ENCODE data around the gene TRIM68.
A peak's percentile ranks its signal among the peaks of the same experiment; 100 is the strongest.

TRIM68 gene

DNA sequence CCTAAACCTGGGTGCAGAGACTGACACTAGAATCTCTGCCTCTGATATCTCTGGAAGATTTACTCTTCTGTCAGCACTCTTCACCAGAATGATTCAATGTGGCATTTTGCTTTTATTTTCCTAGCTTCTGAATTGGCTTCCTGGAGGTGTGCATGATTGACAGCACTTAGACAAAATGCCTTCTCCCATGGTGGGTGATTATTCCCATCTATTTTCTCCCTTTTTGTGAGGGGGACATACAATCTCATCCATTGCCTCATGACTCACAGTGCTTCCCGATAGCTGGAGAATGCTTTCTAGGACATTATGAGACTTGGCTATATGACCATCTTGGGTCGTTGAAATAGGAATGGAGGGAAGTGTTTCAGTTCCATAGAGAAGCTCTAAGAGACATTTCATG is 4.0 kb upstream of the TRIM68 start:
- Histone ChIP-seq H3K9me3 (ENCODE audit: control insufficient read depth, low read length) (no peaks in the 10 kb centered on the region), H4K8ac (ENCODE audit: low read length) (no peak overlapping the region), H3K18ac (ENCODE audit: low read depth in 1 of 2, low read length in 2 of 2) (no peak overlapping the region), H3K27ac (ENCODE audit: low read length, poor library complexity, severe bottlenecking) (no peak overlapping the region), H2BK15ac (ENCODE audit: low read depth, poor library complexity, severe bottlenecking) (no peak overlapping the region), H3K14ac (ENCODE audit: low read length in 2 of 2) (no peak overlapping the region), H3K79me1 (replicated peaks; ENCODE audit: low read length, poor library complexity, severe bottlenecking) (no peaks in the 10 kb centered on the region), H2BK120ac (ENCODE audit: low read depth, low read length) (no peak overlapping the region), H3K4me2 (ENCODE audit: low read length, poor library complexity, severe bottlenecking) (no peak overlapping the region), H2BK5ac (ENCODE audit: low read depth, low read length, poor library complexity, severe bottlenecking) (no peak overlapping the region), H2AK5ac (ENCODE audit: low read length, severe bottlenecking) (no peak overlapping the region), H3K23ac (ENCODE audit: low read length in 2 of 2) (no peak overlapping the region), H3K4me3 (ENCODE audit: insufficient read depth in 1 of 2, low read depth in 1 of 2, low read length in 2 of 2) (no peak overlapping the region), H3K36me3 (ENCODE audit: control insufficient read depth in 1 of 2, insufficient read depth in 2 of 2, low read depth in 1 of 2, low read length in 2 of 2) (no peaks in the 10 kb centered on the region), H3K4me1 (ENCODE audit: control insufficient read depth, insufficient read depth, low read depth, low read length) (no peaks in the 10 kb centered on the region), H2AFZ (ENCODE audit: low read depth, low read length) (no peak overlapping the region), H3K27me3 (ENCODE audit: control insufficient read depth in 1 of 2, insufficient read depth in 1 of 2, low read length in 2 of 2) (peaks cover 0 to 4% of the 10 kb centered on the region in 2 experiments), H3K4ac (ENCODE audit: low read depth in 1 of 2, low read length in 2 of 2) (no peak overlapping the region), H3K9ac (ENCODE audit: low read length) (no peak overlapping the region), H2BK12ac (ENCODE audit: low read length in 2 of 2) (no peak overlapping the region), H4K91ac (ENCODE audit: low read length) (no peak overlapping the region)
- no peak for DNase-seq
- WGBS: no CpG with 5 or more reads among the region's 2 CpGs

DNA sequence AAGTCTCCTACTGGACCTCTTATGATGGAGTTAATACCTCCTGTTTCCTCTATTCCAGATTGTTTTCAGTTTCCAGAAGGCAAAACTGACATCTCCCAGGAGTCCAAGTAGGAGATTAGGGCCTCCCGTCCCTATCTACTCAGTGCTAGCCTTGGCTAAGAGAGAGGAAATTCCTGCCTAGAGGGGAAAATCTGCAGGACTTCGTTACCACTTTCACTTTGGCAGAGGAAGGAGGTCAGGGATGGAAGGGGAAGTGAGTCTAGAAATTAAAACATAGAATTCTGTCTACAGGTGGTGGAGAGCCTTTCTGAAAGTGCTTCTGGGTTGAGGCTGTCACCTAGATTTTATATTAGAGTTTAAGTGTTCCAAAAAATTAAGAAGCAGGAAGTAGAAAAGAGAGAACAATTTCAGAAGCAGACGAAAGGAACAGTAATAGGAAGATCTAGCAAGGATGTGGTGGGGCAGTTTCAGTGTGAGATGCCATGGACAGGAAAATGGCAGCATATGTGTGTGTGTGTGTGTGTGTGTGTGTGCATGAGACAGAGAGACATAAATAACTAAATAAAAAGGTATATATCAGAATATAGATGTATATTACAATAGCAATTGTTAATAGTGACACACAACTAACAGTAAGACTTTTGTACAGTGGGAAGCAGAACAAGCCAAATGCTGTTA is 2.4 kb upstream of the TRIM68 start:
- H2BK15ac ChIP-seq (ENCODE audit: low read depth, poor library complexity, severe bottlenecking): no peak overlapping the region
- H3K4me3 ChIP-seq (ENCODE audit: insufficient read depth in 1 of 2, low read depth in 1 of 2, low read length in 2 of 2): peak overlapping the region in 1 of 2 experiments; percentile 69
- peaks cover 1% of the 10 kb centered on the region for H3K79me1 ChIP-seq (replicated peaks; ENCODE audit: low read length, poor library complexity, severe bottlenecking)
- no peak overlapping the region for H2BK120ac ChIP-seq (ENCODE audit: low read depth, low read length)
- H3K9ac ChIP-seq (ENCODE audit: low read length): peak overlapping the region; percentile 54
- H2AFZ ChIP-seq (ENCODE audit: low read depth, low read length): peak overlapping the region; percentile 32
- no peaks in the 10 kb centered on the region for H3K9me3 ChIP-seq (ENCODE audit: control insufficient read depth, low read length)
- H2AK5ac ChIP-seq (ENCODE audit: low read length, severe bottlenecking): no peak overlapping the region
- no peak overlapping the region for H3K23ac ChIP-seq (ENCODE audit: low read length in 2 of 2)
- no peak overlapping the region for H3K18ac ChIP-seq (ENCODE audit: low read depth in 1 of 2, low read length in 2 of 2)
- 68% methylated on average over 3 of the region's 3 CpGs for WGBS
- peaks cover 0 to 4% of the 10 kb centered on the region in 2 experiments for H3K27me3 ChIP-seq (ENCODE audit: control insufficient read depth in 1 of 2, insufficient read depth in 1 of 2, low read length in 2 of 2)
- H3K36me3 ChIP-seq (ENCODE audit: control insufficient read depth in 1 of 2, insufficient read depth in 2 of 2, low read depth in 1 of 2, low read length in 2 of 2): no peaks in the 10 kb centered on the region
- H3K14ac ChIP-seq (ENCODE audit: low read length in 2 of 2): no peak overlapping the region
- H3K4me2 ChIP-seq (ENCODE audit: low read length, poor library complexity, severe bottlenecking): no peak overlapping the region
- no peak overlapping the region for H3K27ac ChIP-seq (ENCODE audit: low read length, poor library complexity, severe bottlenecking)
- H4K8ac ChIP-seq (ENCODE audit: low read length): no peak overlapping the region
- no peak overlapping the region for H4K91ac ChIP-seq (ENCODE audit: low read length)
- H2BK5ac ChIP-seq (ENCODE audit: low read depth, low read length, poor library complexity, severe bottlenecking): no peak overlapping the region
- no peak overlapping the region for H2BK12ac ChIP-seq (ENCODE audit: low read length in 2 of 2)
- H3K4ac ChIP-seq (ENCODE audit: low read depth in 1 of 2, low read length in 2 of 2): no peak overlapping the region
- H3K4me1 ChIP-seq (ENCODE audit: control insufficient read depth, insufficient read depth, low read depth, low read length): no peaks in the 10 kb centered on the region
- DNase-seq: peak; percentile 7

DNA sequence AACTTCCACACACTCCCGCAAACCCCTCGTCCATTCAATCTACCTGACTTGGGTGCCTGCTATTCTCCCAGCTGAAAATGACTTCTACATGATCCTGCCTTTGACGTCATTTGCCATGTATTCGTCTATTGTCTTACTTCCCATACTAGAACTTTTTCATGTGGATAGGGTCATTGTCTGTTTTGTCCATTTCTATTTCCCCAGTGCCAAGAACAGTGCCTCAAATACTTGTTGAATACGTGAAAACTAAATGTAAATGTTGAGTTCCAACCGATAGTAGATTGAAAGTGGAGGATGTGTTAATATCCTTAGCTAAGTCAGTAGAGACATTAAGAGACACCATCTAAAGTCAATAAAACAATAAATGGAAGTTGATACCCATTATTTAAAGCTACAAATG is 935 bp downstream of the TRIM68 start:
- peak; percentile 10 for DNase-seq
- H2AFZ ChIP-seq (ENCODE audit: low read depth, low read length): no peak overlapping the region
- peak overlapping the region in 1 of 2 experiments; percentile 85 for H3K4me3 ChIP-seq (ENCODE audit: insufficient read depth in 1 of 2, low read depth in 1 of 2, low read length in 2 of 2)
- H3K18ac ChIP-seq (ENCODE audit: low read depth in 1 of 2, low read length in 2 of 2): no peak overlapping the region
- peaks cover 13 to 30% of the 10 kb centered on the region in 2 experiments for H3K36me3 ChIP-seq (ENCODE audit: control insufficient read depth in 1 of 2, insufficient read depth in 2 of 2, low read depth in 1 of 2, low read length in 2 of 2)
- no peak overlapping the region for H3K4me2 ChIP-seq (ENCODE audit: low read length, poor library complexity, severe bottlenecking)
- H3K9ac ChIP-seq (ENCODE audit: low read length): peak overlapping the region; percentile 93
- no peak overlapping the region for H4K91ac ChIP-seq (ENCODE audit: low read length)
- H3K27ac ChIP-seq (ENCODE audit: low read length, poor library complexity, severe bottlenecking): no peak overlapping the region
- H3K79me1 ChIP-seq (replicated peaks; ENCODE audit: low read length, poor library complexity, severe bottlenecking): peaks cover 7% of the 10 kb centered on the region
- H3K9me3 ChIP-seq (ENCODE audit: control insufficient read depth, low read length): no peaks in the 10 kb centered on the region
- no peak overlapping the region for H2BK15ac ChIP-seq (ENCODE audit: low read depth, poor library complexity, severe bottlenecking)
- no peak overlapping the region for H3K4ac ChIP-seq (ENCODE audit: low read depth in 1 of 2, low read length in 2 of 2)
- H2BK12ac ChIP-seq (ENCODE audit: low read length in 2 of 2): no peak overlapping the region
- H4K8ac ChIP-seq (ENCODE audit: low read length): no peak overlapping the region
- 80% methylated on average over 4 of the region's 6 CpGs for WGBS
- no peaks in the 10 kb centered on the region for H3K4me1 ChIP-seq (ENCODE audit: control insufficient read depth, insufficient read depth, low read depth, low read length)
- no peaks in the 10 kb centered on the region for H3K27me3 ChIP-seq (ENCODE audit: control insufficient read depth in 1 of 2, insufficient read depth in 1 of 2, low read length in 2 of 2)
- no peak overlapping the region for H3K14ac ChIP-seq (ENCODE audit: low read length in 2 of 2)
- H2BK120ac ChIP-seq (ENCODE audit: low read depth, low read length): no peak overlapping the region
- H2AK5ac ChIP-seq (ENCODE audit: low read length, severe bottlenecking): no peak overlapping the region
- no peak overlapping the region for H3K23ac ChIP-seq (ENCODE audit: low read length in 2 of 2)
- no peak overlapping the region for H2BK5ac ChIP-seq (ENCODE audit: low read depth, low read length, poor library complexity, severe bottlenecking)

DNA sequence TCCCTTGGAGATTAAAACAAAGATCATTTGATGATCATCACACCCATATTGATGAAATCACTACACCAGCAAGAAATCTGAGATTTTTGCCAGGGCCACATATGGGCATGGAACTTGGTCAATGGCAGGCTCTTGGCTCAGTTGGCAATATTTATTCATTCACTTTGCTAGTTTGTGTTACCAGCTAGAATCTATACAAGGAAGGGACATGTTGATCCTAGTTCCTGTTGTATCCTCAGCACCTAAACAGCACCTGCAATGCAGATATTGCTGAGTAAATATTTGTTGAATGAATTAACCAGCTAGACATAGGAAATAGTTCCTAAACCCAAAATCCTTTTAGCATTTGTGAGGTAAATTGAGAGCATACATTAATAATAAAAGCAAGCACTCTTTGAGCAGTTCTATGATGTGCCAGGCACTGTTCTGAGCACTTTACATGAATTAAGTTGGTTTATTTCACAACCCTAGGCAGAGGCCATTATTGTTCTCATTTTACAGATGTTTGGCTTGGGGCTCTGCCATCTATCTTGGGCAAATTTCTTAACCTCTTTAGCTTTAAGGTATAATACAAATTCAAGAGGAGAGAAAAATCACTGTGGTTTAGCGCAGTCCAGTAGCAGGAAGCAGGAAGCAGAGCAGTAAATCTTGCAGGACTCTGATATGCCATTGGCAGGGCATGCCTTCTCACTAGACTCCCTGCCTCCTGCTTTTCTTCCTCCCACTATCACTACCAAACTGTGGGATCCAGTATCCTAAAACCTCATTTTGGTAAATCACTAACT is 1.6 kb downstream of the TRIM68 start:
- H3K27ac ChIP-seq (ENCODE audit: low read length, poor library complexity, severe bottlenecking): no peak overlapping the region
- H2BK12ac ChIP-seq (ENCODE audit: low read length in 2 of 2): no peak overlapping the region
- H3K4me1 ChIP-seq (ENCODE audit: control insufficient read depth, insufficient read depth, low read depth, low read length): no peaks in the 10 kb centered on the region
- H2BK15ac ChIP-seq (ENCODE audit: low read depth, poor library complexity, severe bottlenecking): no peak overlapping the region
- H4K8ac ChIP-seq (ENCODE audit: low read length): no peak overlapping the region
- peaks cover 20 to 36% of the 10 kb centered on the region in 2 experiments for H3K36me3 ChIP-seq (ENCODE audit: control insufficient read depth in 1 of 2, insufficient read depth in 2 of 2, low read depth in 1 of 2, low read length in 2 of 2)
- DNase-seq: peak; percentile 1
- H2BK120ac ChIP-seq (ENCODE audit: low read depth, low read length): no peak overlapping the region
- no peak overlapping the region for H3K4me2 ChIP-seq (ENCODE audit: low read length, poor library complexity, severe bottlenecking)
- no peak overlapping the region for H3K14ac ChIP-seq (ENCODE audit: low read length in 2 of 2)
- H2AFZ ChIP-seq (ENCODE audit: low read depth, low read length): no peak overlapping the region
- no peak overlapping the region for H2AK5ac ChIP-seq (ENCODE audit: low read length, severe bottlenecking)
- no peak overlapping the region for H3K23ac ChIP-seq (ENCODE audit: low read length in 2 of 2)
- no peak overlapping the region for H3K4ac ChIP-seq (ENCODE audit: low read depth in 1 of 2, low read length in 2 of 2)
- H3K9ac ChIP-seq (ENCODE audit: low read length): peak overlapping the region; percentile 93
- H2BK5ac ChIP-seq (ENCODE audit: low read depth, low read length, poor library complexity, severe bottlenecking): no peak overlapping the region
- no peak overlapping the region for H4K91ac ChIP-seq (ENCODE audit: low read length)
- H3K27me3 ChIP-seq (ENCODE audit: control insufficient read depth in 1 of 2, insufficient read depth in 1 of 2, low read length in 2 of 2): no peaks in the 10 kb centered on the region
- peaks cover 7% of the 10 kb centered on the region for H3K79me1 ChIP-seq (replicated peaks; ENCODE audit: low read length, poor library complexity, severe bottlenecking)
- H3K9me3 ChIP-seq (ENCODE audit: control insufficient read depth, low read length): no peaks in the 10 kb centered on the region
- 40% methylated on average over 1 of the region's 1 CpG for WGBS
- peak overlapping the region in 1 of 2 experiments; percentile 85 for H3K4me3 ChIP-seq (ENCODE audit: insufficient read depth in 1 of 2, low read depth in 1 of 2, low read length in 2 of 2)
- H3K18ac ChIP-seq (ENCODE audit: low read depth in 1 of 2, low read length in 2 of 2): no peak overlapping the region
